ENCODE data around the gene GPX2.

- TF ChIP-seq CTCF (conservative IDR thresholded peaks at IDR 0.05; ENCODE audit: low read depth, low read length) (no peak), EZH2phosphoT487 (IDR thresholded peaks at IDR 0.05; ENCODE audit: borderline replicate concordance, low read length) (no peak)
Observed at GRCh38 chr14:64954491-64955240, 12.1 kb upstream of the GPX2 start.

Measured in PC-3 (cell line).